ENCODE results near the gene SLBP.

The SLBP gene

DNA sequence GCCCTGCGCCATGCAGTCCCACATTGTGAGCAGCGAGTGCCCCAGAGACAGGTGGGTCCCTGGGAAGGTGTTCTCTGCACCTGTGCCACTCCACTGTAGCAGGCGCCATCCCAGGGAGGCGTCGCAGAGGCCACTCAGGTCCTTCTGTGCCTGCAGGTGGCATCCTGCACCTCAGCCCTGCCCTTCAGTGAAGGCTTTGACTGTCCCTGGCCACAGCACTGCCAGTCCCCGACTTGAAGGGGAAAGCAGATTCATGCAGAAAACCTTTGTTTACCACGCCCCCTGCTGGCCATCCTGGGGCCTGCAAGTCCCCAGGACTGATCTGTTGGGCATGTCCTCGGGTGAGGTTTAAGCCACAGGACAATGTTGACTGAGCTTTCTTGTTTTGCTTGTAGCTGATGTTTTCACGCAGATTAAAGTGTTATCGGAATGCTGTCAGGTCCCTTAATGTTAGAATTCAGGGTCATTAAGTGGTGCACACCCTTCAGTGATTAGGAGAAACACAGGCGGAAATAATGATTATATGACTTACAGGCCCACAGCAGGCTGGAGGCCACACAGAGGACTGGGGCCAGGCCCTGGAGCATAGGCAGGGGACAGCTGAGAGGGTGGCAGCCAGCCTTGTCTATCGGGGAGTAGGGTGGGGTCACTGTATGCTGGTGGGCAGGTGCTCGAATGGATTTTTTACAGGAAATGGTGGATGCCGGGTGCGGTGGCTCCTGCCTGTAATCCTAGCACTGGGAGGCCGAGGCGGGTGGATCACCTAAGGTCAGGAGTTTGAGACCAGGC is 14.2 kb upstream of the SLBP start:
- peak; percentile 95 for DNase-seq

GRCh38 chr4:1725521-1725920 is 13.4 kb upstream of the SLBP start:
- no peak for DNase-seq

DNA sequence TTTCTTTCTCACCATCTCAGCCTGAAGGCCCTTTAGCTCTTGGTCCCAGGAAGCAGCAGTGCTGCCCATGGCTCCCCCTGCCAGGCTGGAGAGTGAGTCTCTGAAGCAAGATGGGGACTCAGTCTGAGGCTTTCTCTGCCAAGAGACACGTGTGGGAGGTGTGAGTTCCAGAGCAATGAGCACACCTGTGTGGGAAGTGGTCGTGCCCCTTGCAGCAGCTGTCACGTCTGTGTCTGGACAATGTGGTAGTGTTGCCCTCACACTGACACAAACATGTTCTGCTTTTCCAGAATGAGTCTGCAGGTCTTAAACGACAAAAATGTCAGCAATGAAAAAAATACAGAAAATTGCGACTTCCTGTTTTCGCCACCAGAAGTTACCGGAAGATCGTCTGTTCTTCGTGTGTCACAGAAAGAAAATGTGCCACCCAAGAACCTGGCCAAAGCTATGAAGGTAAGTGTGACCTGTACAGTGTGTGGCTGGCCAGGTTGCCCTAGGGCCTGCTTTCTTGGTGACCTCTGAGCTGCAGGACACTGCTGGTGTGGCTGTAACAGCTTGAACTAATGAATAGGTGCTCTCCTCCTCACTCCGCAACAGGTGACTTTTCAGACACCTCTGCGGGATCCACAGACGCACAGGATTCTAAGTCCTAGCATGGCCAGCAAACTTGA is 11.1 kb upstream of the SLBP start:
- DNase-seq, result peak; percentile 56

- no peak for DNase-seq
These were observed 10.5 kb upstream of the SLBP start for GRCh38 chr4:1722551-1723118.

- DNase-seq, result no peak
These were observed 9.8 kb upstream of the SLBP start for GRCh38 chr4:1721666-1722550.

DNA sequence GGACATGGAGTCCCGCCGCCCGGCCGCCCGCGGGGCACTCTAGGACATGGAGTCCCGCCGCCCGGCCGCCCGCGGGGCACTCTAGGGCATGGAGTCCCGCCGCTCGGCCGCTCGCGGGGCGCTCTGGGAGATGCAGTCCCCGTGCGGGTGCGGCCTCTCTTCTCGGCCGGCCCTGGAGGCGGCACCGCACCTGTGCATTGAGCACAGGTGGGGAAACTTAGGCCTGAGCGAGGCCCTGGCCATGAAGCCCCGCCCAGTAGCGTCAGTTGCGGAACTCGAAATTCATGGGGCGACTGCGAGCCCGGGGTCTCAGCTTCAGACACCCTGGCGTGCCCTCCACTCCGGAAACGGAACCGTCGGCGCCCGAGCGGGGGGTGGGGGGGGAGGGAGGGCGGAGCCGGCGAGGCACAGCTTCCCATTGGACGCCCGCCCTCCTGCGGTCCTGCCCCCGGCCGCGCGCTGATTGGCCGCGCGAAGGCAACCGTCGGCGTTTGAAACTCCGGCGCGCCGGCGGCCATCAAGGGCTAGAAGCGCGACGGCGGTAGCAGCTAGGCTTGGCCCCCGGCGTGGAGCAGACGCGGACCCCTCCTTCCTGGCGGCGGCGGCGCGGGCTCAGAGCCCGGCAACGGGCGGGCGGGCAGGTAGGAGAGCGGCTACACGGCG is 9.0 kb upstream of the SLBP start, which contains the start of the genes TACC3 and TMEM129:
TSS of gene TACC3 (plus strand) at position 519 of the 663 bp plus-strand sequence. CDS start 1,901 bp downstream, outside the sequence.
TSS of gene TMEM129 (minus strand) at position 321 of the 663 bp plus-strand sequence. CDS start 486 bp downstream, outside the sequence.
- DNase-seq, result peak; percentile 98

GRCh38 chr4:1720163-1720983 is 8.3 kb upstream of the SLBP start:
- peak; percentile 52 for DNase-seq

- DNase-seq, result no peak
These were observed 6.2 kb upstream of the SLBP start for GRCh38 chr4:1718095-1718850.

- no peak for DNase-seq
These were observed 5.3 kb upstream of the SLBP start for GRCh38 chr4:1717129-1718094.

- DNase-seq, result no peak
These were observed 4.2 kb upstream of the SLBP start for GRCh38 chr4:1716065-1716945.

GRCh38 chr4:1715002-1715758 is 3.1 kb upstream of the SLBP start:
- no peak for DNase-seq

DNA sequence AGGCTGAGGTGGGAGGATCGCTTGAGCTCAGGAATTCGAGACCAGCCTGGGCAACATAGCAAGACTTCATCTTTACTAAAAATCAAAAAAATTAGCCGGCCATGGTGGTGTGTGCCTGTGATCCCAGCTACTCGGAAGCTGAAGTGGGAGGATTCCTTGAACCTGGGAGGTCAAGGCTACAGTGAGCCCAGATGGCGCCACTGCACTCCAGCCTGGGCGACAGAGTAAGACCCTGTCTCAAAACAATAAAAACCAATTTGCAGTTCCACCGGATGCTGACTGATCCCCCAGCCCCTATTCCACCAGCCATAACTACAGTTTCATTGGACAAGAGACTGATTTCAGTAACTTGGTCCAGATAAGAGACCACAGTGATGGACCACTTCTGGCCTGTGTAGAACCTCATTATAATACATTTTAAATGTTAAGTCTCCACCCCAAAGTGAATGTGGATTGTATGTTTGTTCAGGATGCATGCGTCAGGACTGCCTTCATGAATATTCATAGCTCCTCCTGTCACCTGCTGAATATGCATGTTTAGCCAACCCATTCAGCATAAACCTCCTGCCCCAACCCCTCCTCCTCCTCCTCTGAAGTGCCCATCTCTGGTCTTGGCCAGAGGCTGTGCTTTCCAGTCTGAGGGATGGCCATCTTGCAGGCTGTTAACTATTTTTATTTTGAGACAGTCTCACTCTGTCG is 2.3 kb upstream of the SLBP start:
- DNase-seq, result no peak

- no peak for DNase-seq
These were observed 1.1 kb upstream of the SLBP start for GRCh38 chr4:1713003-1713851.

DNA sequence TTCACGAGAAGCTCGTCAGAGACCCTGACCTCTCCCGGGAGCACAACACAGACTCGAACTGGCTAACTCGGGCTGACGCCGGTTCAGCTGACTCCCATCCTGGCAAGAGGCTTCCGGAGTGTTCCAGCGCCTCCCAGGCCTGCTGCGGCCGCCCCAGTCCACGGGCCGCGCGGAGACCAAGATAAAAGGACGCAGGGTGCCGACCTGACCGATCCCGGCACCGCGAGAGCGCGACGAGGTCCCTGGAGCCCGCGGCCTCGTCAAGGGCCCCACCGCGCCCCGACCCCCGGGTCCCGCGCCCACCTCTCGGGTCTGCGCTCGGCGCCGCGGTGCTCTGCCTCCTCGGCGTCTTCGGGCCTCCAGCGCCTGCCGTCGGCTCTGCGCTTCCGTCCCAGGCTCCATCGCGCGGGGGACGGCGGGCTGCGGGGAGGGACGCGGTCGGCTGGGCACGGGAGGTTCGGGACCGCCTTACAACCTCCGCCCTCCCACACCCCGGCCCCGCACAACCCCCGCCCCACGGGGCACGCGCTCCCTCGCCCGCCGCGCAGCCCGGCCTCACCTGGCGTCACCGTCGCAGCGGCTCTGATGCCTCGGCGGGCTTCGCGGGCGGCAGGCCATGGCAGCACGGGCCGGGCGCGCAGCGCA is 426 bp downstream of the SLBP start:
- DNase-seq, result peak; percentile 48

DNA sequence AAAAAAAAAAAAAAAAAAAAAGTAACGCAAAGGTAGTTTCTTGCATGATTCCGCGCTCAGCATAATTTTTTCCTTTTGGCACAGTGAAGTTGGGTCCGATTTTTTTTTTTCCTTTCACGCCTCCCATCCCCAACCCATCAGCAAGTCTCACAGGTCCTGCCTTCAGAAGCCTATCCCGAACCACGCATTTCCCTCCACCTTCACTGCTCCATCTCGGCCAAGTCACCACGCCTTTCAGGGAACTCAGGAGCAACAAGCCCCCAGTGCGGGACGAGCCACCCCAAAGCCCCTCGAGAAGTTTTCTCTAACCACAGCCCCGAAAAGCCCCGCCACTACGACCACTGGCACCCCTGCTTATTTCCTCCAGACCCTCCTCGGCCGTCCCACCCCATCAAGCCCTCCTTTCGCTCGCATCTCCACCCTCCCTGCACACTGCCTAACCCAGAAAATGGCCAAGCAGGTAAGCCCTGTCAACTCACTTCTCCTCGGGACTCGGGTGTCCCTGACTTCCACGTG is 1.0 kb downstream of the SLBP start:
- DNase-seq, result no peak

Data from CD4-positive, alpha-beta T cell treated with Interleukin-17A for 4 hours (primary cell).